ENCODE results near the gene CYBRD1.

Gene CYBRD1

GRCh38 chr2:171513719-171514160 is 8.5 kb upstream of the CYBRD1 start:
- no peak for TF ChIP-seq PPARA (CRISPR knock-in tag; IDR thresholded peaks at IDR 0.05; ENCODE audit: borderline replicate concordance)
- TF ChIP-seq BACH2 (CRISPR knock-in tag; IDR thresholded peaks at IDR 0.05; ENCODE audit: borderline replicate concordance) = no peak
- TF ChIP-seq TSHZ2 (CRISPR knock-in tag; IDR thresholded peaks at IDR 0.05) = no peak
- TF ChIP-seq GLIS3 (CRISPR knock-in tag; IDR thresholded peaks at IDR 0.05) = no peak
- no peak for TF ChIP-seq ARNTL (CRISPR knock-in tag; IDR thresholded peaks at IDR 0.05; ENCODE audit: borderline replicate concordance, low read depth)
- TF ChIP-seq ZNF8 (CRISPR knock-in tag; IDR thresholded peaks at IDR 0.05) = no peak
- no peak for TF ChIP-seq PATZ1 (CRISPR knock-in tag; IDR thresholded peaks at IDR 0.05; ENCODE audit: borderline replicate concordance)
- TF ChIP-seq SNAI2 (CRISPR knock-in tag; IDR thresholded peaks at IDR 0.05) = no peak
- TF ChIP-seq TOX (CRISPR knock-in tag; IDR thresholded peaks at IDR 0.05; ENCODE audit: borderline replicate concordance) = no peak
- TF ChIP-seq ZC3H10 (CRISPR knock-in tag; IDR thresholded peaks at IDR 0.05) = no peak
- TF ChIP-seq POU6F1 (CRISPR knock-in tag; IDR thresholded peaks at IDR 0.05; ENCODE audit: borderline replicate concordance, low read depth) = no peak
- no peak for TF ChIP-seq CSDC2 (CRISPR knock-in tag; IDR thresholded peaks at IDR 0.05)
- no peak for ATAC-seq

DNA sequence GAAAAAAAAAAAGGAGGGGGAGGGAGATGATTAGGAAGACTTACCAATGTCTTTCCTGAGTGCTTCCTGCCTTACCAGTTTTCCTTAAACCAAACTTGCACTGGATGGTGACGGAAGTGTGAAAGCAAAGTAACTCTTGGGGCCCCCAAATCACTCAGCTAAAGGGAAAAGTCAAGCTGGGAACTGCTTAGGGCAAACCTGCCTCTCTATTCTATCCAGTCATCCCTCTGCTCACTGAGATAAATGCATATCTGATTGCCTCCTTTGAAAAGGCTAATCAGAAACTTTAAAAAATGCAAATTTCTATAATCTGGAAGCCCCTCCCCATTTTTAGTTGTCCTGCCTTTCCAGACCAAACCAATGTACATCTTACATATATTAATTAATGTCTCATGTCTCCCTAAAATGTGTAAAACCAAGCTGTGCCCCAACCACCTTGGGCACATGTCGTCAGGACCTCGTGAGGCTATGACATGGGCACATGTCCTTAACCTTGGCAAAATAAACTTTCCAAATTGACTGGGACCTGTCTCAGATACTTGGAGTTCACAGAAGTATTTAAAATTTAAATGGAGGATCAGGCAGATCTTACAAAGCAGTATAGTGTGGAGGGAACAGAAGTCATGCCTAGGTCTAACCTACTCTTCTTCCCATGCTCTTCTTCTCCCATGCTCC is 7.2 kb upstream of the CYBRD1 start:
- no peak for ATAC-seq
- no peak for TF ChIP-seq RARB (CRISPR knock-in tag; IDR thresholded peaks at IDR 0.05)
- TF ChIP-seq ZC3H10 (CRISPR knock-in tag; IDR thresholded peaks at IDR 0.05) = no peak
- no peak for TF ChIP-seq CREB5 (CRISPR knock-in tag; IDR thresholded peaks at IDR 0.05; ENCODE audit: low read depth)
- no peak for TF ChIP-seq ESRRG (CRISPR knock-in tag; IDR thresholded peaks at IDR 0.05)
- no peak for TF ChIP-seq GLIS3 (CRISPR knock-in tag; IDR thresholded peaks at IDR 0.05)
- TF ChIP-seq OSR1 (CRISPR knock-in tag; IDR thresholded peaks at IDR 0.05) = no peak
- TF ChIP-seq ZNF565 (CRISPR knock-in tag; conservative IDR thresholded peaks at IDR 0.05; ENCODE audit: low read depth) = no peak
- no peak for TF ChIP-seq ZNF8 (CRISPR knock-in tag; IDR thresholded peaks at IDR 0.05)
- no peak for TF ChIP-seq CSRNP3 (CRISPR knock-in tag; IDR thresholded peaks at IDR 0.05)
- no peak for TF ChIP-seq POU6F1 (CRISPR knock-in tag; IDR thresholded peaks at IDR 0.05; ENCODE audit: borderline replicate concordance, low read depth)
- no peak for TF ChIP-seq TCF4 (CRISPR knock-in tag; IDR thresholded peaks at IDR 0.05; ENCODE audit: borderline replicate concordance)
- TF ChIP-seq ISL1 (CRISPR knock-in tag; IDR thresholded peaks at IDR 0.05) = no peak
- no peak for TF ChIP-seq TOX (CRISPR knock-in tag; IDR thresholded peaks at IDR 0.05; ENCODE audit: borderline replicate concordance)
- TF ChIP-seq CSDC2 (CRISPR knock-in tag; IDR thresholded peaks at IDR 0.05) = no peak
- no peak for TF ChIP-seq ARNTL (CRISPR knock-in tag; IDR thresholded peaks at IDR 0.05; ENCODE audit: borderline replicate concordance, low read depth)
- no peak for TF ChIP-seq PATZ1 (CRISPR knock-in tag; IDR thresholded peaks at IDR 0.05; ENCODE audit: borderline replicate concordance)
- no peak for TF ChIP-seq TSHZ2 (CRISPR knock-in tag; IDR thresholded peaks at IDR 0.05)

Data from SK-N-SH treated with all-trans-retinoic acid at 6 μM for 48 hours (cell line).